ENCODE results near the gene APCDD1.

Gene APCDD1

DNA sequence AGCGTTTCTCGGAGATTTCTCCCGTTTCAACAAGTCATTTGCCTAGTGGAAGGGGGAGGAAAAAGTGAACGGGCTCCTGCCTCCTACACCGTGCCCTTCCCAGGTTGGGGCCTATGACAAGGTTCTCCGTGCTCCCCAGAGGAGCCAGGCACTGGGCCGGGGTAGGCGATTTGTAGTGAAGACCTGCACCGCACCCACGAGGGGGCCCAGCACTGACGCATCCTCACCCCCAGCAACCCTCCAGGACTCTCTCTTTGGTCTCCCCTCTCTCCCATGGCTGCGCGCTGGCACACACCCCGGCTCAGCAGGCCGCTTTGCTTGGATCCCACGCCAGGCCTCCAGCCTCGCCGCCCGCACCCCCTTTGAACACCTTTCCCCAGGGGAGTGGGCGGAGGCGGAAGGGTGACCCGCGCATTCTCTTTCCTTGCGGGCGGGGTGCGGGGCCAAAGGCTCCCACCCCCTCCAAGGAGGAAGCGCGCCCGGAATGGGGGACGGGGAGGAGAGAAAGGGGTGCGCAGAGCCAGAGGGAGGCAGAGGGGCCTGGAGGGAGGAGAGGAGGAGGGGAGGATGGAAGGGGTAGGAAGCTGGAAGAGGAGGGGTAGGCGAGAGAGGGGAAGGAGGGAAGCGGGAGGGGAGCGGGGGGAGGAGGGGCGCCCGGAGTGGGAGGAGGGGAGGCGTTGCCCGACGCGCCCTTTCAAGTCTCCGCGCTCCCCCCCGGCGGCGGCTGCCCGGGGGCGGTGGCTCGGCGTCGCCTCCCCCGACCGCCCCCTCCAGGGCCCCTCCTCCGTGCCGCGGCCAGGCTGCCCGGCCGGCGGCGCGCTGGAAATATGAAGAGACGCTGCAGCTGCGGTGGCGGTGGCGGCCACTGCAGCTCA lies at the start of gene APCDD1:
Gene APCDD1 (plus strand): TSS at position 830 of the 875 bp plus-strand sequence. CDS start 347 bp downstream, outside the sequence.
- DNase-seq: peak; percentile 88

DNA sequence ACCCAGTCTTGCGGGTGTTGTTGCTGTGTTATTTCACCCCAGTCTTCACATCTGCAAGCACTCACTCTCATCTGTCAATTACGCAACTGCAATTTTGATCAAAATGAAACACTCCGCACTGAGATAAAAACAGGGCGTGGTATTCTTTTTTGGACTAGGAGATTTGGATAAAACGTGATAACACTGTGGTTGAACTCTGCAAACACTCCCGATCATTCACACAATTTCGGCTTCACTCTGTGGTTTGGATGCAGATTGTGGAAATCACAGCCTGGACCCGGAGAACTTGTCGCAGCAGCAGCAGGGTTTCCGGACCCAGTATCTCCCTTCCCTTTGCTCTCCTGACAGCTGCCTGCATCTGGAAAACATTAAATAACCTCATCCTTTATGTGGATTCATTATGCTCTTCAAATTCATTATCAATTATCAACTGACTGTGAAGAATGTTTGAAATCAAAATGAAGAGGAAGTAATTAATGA lies 49.4 kb upstream of the APCDD1 start:
- no peak for DNase-seq

DNA sequence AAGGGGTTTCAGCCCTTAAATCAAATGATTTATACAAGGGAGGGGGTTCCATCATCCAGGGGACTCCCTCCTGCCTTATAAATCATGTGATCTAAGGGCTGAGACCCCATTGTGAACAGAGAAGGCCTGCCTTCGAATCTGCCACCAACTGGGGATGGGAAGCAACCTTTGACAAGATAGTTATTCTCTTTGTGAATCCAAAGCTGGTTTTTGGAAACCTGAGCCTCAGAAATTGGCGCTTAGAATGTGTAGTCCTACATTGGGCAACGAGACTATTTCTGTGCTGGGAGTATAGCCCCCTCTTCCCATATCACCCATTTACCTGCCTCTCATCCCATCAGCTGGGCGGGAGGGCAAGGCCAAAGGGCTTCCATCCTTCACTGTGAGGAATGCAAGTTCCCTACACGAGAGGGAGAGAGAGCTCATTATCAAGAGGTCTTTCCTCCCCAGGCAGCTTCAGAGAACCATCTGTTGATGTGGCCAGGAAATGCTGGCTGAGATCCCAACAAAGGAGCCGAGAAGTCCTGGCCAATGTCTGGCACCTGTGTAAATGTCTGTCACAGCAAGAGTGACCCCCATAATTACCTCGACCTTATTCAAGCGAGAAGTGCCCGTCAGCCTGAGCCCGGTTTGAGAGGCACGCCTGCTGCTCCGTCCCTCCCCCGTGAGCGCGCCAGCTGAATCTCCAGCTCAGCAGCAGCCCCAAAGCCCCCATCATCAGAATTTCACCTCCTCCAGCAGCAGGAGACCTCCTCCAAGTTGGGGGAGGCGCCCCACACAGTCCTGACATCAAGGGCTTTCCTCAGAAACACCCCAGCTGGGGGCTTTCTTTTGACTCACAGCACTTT lies 48.4 kb upstream of the APCDD1 start:
- no peak for DNase-seq

- DNase-seq: no peak
Measured at GRCh38 chr18:10408131-10408530, 46.3 kb upstream of the APCDD1 start.

DNA sequence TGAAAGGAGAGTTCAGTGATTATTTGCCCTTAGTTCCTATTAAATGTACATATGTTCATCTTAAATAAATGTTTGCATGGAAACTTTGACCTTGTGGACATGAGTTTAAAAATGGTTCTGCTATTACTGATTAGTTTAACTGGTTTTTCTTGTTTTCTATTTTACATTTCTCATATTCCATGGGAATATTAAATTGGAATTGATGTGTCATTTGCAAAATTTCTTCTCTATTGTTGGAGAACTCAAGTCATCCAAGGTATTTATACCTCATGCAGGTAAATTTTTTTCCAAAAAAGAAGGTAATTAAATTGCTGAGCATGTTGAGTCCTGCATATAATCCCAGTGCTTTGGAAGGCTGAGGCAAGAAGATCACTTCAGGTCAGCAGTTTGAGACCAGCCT lies 45.4 kb upstream of the APCDD1 start:
- DNase-seq: no peak

- no peak for DNase-seq
Measured at GRCh38 chr18:10410472-10411308, 43.7 kb upstream of the APCDD1 start.

DNA sequence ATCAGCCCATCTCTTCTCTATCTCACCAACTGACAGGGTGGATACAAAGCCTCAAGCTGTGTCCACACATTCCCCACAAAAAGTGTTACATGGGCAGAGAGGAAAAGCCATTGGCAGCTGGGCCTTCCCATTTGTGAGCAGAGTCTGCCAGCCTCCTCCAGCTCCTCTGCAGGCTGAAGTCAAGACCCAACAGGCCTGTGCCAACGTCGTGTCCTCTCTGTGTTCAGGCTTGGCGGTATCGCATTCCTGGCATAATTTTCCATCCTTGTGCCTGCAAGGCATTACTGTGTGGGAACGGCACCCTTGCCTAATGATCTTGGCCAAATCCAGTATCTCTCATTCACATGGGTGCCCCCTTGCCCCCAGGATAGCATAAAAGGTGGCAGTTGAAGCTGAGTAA lies 41.5 kb upstream of the APCDD1 start:
- DNase-seq: no peak

- no peak for DNase-seq
Measured at GRCh38 chr18:10413722-10414121, 40.7 kb upstream of the APCDD1 start.

DNA sequence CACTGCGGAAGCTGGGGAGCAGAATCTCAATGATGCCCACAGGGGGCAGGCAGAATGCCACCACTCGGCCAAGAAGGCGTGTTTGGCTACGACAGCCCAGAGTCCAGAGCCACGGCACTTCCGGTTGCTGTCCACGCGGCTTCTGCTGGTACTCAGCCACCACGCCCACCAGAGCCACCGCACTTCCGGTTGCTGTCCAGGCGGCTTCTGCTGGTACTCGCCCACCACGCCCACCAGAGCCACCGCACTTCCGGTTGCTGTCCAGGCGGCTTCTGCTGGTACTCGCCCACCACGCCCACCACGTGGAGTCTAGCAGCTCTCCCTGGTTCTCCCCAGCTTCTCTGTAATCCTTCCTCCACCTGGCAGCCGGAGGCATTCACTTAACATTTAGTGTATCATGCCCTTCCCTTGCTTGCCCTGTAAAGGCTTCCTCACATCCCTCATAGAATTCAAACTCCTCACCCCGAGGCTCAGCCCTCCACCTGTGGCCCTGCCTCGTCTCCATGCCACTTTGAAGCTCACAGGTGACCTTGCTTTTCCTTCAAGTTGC lies 40.1 kb upstream of the APCDD1 start:
- DNase-seq: no peak

GRCh38 chr18:10416065-10416464 lies 38.4 kb upstream of the APCDD1 start:
- DNase-seq: no peak

DNA sequence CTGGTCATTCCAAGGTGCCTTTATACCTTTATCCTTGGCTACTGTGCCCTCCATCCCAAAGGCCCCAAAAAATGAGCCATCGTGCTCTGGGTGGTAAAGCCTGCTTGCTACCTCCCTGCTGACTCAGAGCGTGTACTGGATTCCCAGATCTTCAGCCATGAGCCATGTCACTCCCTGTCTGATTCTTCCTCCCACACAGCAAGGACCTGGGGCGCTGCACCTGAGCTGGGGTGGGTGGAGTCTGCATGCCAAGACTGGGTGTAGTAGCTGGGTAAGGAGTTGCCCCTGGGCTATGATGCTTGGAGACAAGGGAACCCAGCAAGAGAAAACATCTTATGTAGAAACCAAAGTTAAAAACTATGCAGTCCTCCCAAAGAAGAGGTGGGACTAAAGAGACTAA lies 37.2 kb upstream of the APCDD1 start:
- DNase-seq: no peak

- no peak for DNase-seq
Measured at GRCh38 chr18:10417664-10418063, 36.8 kb upstream of the APCDD1 start.

DNA sequence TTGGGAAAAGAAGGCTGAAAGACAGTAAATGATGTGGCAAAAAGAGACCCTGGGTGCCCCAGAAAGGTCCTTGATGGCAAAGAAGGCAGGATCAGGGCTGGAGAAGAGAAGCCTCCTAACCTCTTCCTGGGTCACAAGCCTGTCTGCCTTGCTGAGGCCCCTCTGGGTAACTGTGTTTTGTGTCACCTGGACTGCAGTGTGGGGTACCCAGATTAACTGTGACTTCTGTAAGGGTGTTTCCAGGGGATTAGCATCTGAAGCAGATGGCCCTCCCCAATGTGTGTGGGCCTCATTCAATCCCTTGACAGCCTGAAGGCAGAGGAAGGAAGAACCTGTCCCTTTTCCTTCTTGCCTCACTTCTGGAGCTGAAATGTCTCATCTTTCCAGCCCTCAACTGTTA lies 35.6 kb upstream of the APCDD1 start:
- no peak for DNase-seq

DNA sequence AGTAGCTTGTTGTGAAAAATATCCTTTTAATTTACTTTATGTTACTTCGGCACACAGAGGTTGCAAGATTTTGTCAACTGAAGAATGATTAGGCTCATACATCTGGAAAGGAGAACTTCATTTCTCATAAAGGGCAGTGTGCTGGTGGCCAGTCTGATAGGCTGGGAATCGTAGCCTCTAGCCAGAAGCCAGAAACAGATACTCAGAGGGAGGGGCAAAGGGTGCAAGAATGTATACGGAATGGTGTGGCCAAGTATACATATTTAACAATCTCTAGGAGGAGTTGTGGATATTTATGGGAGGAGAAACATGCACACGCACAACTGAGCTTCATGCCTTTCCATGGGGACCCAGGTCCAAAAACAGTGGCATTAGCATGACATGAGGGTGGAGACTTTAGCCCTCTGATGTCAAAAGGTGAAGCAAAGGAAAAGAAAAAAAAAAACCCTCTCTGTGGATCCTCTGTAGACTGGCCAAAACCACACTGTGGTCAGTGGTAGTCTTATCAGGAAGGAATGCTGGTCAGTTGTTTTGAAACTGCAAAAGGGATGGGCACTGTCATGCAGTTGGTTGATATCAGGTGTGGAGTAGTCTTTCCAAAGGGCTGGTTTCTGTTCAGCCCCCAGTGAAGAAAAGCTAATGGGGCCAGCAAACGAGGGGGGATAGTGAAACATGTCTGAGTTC lies 34.9 kb upstream of the APCDD1 start:
- DNase-seq: no peak

- DNase-seq: no peak
Measured at GRCh38 chr18:10420561-10421352, 33.7 kb upstream of the APCDD1 start.

GRCh38 chr18:10421859-10422258 lies 32.6 kb upstream of the APCDD1 start:
- DNase-seq: no peak

DNA sequence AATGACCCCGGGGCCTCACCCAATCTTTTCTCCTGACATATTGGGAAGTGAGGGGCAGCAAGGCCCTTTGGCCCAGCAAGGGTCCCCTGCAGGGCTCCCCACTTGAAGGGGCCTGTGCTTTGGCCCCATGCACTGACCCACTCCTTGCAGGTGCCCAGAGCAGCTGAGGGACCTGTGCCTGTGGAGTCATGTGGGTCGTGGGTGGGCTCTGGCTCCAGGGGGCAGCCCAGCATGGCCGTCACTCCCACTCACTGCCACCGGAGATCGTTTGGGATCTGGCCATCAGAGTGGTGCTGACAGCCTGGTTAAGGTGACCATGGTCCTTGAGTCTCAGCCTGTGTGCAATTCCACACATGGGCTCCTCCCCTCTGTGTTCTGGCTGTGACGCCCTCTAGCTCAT lies 31.7 kb upstream of the APCDD1 start:
- DNase-seq: no peak

DNA sequence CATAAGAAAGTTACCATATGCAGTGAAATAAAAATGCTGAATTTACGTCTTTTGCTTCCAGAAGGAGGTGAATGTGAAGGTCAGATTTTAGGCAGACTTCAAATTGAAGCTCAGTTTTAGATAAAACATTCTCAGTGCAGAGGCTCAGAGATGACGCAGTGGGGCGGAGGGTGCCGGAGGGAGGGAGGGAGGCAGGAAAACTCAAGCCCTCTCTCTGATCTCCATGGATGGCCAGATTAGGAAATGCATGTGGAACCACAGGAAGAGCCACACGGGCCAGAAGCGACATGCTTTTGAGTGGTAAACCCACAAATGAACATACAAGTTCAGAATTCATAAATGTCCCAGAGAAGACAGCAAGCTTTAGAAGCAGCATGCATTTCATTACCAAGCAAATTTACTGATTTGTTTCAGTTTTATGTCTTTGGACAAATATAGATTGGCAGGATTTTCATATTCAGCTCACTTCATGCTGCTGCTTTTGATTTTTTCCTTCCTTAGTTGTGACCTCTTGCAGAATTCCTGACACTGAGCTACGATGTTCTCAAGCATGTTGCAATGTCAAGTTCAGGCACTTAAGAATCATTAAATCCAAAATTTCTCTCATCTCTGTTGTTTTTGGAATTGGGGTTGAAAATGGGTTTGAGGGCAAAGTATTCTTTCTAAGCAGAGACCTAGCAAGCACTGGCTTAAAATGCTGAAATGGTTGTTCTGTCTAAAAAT lies 29.7 kb upstream of the APCDD1 start:
- no peak for DNase-seq

GRCh38 chr18:10430677-10431076 lies 23.8 kb upstream of the APCDD1 start:
- DNase-seq: no peak

DNA sequence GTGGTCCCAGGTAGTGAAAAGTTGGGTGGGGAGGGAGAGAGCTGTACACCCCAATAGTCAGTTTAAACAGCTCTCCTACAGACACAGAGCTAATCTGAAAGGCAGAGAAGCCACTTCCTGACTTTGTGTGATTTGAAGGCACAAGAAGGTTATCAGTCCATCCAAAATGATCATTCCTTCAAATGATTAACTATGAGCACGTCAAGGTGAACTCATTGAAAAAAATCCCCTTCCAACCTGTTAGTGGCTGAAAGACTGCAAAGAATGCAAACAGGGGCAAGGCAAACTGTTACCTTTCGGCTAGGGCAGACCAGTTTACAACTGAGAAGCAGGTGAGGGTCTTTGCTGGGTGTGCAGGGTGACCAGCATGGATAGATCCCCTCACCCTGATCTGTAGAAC lies 22.8 kb upstream of the APCDD1 start:
- no peak for DNase-seq
